Hepatocyte (in vitro differentiated cells): ENCODE data around the gene SPDYA.

ENCODE experiments used
- CTCF ChIP-seq: fragments of 200-600 bp; sonication (generic); IDR thresholded peaks from 2 replicates; pipeline ENCODE4 v1.5.1; 2016; ENCODE audit warnings: antibody characterized with exemption, mild to moderate bottlenecking; ENCODE audit not compliant: poor library complexity
- EZH2 ChIP-seq: fragments of 200-600 bp; sonication (generic); IDR thresholded peaks from 2 replicates; pipeline ENCODE4 v1.6.1; 2016; ENCODE audit warnings: antibody characterized with exemption, mild to moderate bottlenecking, borderline replicate concordance
- EZH2phosphoT487 ChIP-seq: fragments of 200-600 bp; sonication (generic); IDR thresholded peaks from one replicate; pipeline ENCODE4 v1.6.1; 2018; ENCODE audit warnings: antibody characterized with exemption, mild to moderate bottlenecking, low read depth, moderate library complexity; ENCODE audit not compliant: unreplicated experiment, severe bottlenecking

GRCh38 chr2:28822036-28822435 is 11.4 kb downstream of the SPDYA start:
- TF ChIP-seq CTCF: no peak
- no peak for TF ChIP-seq EZH2
- no peak for TF ChIP-seq EZH2phosphoT487
